Stomach smooth muscle (tissue), 2 donors: ENCODE measurements around the gene ARL2BP.

Experiments
- H3K27ac ChIP-seq: one replicate; pipeline ENCODE4 v1.7.0; 2013; ENCODE audit warnings: mild to moderate bottlenecking, low read length, inconsistent platforms
- H3K27me3 ChIP-seq, 2 donors: one replicate each; pipeline ENCODE4 v1.7.0; 2013; ENCODE audit warnings: low read length in 2 of 2; ENCODE audit not compliant: insufficient read depth in 2 of 2, control insufficient read depth in 1 of 2
- H3K36me3 ChIP-seq, 2 donors: one replicate each; pipeline ENCODE4 v1.7.0; 2013; ENCODE audit warnings: low read length in 2 of 2; ENCODE audit not compliant: control insufficient read depth in 2 of 2, insufficient read depth in 2 of 2
- H3K4me1 ChIP-seq: one replicate; pipeline ENCODE4 v1.7.0; 2013; ENCODE audit warnings: low read length; ENCODE audit not compliant: control insufficient read depth, insufficient read depth
- H3K4me3 ChIP-seq, 2 donors: one replicate each; pipeline ENCODE4 v1.7.0; 2013; ENCODE audit warnings: low read length in 2 of 2
- H3K9ac ChIP-seq, 2 donors: one replicate each; pipeline ENCODE4 v1.7.0; 2013; ENCODE audit warnings: low read length in 2 of 2, mild to moderate bottlenecking in 1 of 2
- H3K9me3 ChIP-seq, 2 donors: one replicate each; pipeline ENCODE4 v1.7.0; 2013; ENCODE audit warnings: low read length in 2 of 2; ENCODE audit not compliant: control insufficient read depth in 2 of 2
- donor health status: healthy.
- donor health status: Pancreatic carcinoma.

Gene ARL2BP

DNA sequence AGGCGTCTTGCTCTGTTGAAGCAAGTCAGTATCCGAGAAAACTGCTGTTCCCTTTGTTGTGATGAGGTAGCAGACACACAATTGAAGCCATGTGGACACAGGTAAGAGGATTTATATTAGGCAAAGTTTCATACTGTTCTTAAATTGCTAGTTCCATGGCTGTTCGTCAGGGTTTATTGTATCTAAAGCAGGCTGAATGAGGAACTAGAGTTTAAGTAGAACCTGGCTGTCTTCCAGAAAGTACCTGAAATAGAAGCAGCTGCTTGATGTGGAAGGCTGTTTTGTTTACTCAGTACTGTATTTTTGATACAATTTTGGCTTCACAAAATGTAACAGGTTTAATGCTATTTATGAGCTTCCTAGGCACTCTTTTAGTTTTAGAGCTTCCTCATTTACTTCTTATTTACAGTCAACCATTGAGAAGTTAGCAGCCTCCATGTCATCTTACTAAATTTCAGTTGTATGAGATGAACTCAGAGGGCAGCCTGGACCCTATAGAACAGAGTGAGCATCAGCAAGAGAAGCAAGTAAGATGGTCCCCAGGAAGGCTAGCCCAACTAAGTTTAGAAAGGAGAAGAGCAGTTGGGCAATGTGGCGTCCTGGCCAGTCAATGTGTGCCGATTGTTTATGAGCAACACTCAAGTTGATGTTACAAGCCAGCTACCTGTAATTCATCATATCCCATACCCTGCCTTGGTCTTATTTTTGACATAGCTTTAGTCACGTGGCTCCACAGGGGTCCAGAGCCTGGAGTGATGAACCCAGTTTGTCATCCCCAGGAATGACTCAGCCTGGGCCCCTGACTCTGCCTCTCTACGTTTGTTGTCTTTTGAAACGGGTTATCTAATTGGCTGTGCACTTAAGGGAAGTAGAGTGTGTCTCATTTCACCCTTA lies 9.7 kb upstream of the ARL2BP start:
- no peak overlapping the region for H3K27ac ChIP-seq
- peaks cover 46 to 47% of the 10 kb centered on the region in 2 donors for H3K36me3 ChIP-seq
- no peak overlapping the region for H3K4me3 ChIP-seq
- H3K9ac ChIP-seq = no peak overlapping the region
- H3K27me3 ChIP-seq = no peaks in the 10 kb centered on the region
- no peaks in the 10 kb centered on the region for H3K9me3 ChIP-seq
- H3K4me1 ChIP-seq = no peaks in the 10 kb centered on the region

DNA sequence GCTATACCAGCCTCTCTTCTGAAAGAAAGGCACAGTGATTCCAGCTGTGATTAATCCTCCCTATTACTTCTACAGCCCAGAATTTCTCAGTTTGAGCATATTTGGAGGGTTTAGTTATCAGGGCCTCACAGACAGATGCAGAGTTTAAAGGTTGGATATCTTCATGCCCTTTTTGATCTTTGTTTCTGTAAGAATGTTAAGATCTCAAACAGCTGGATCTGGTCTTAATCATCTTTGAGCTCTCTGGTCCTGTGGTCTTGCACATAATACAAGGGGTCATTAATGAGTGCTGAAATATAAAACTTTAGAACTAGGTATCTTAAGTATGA lies 9.1 kb upstream of the ARL2BP start:
- Histone ChIP-seq H3K9ac (no peak overlapping the region), H3K4me1 (no peaks in the 10 kb centered on the region), H3K4me3 (no peak overlapping the region), H3K27me3 (no peaks in the 10 kb centered on the region), H3K27ac (no peak overlapping the region), H3K9me3 (no peaks in the 10 kb centered on the region), H3K36me3 (peaks cover 40 to 41% of the 10 kb centered on the region in 2 donors)

GRCh38 chr16:57238682-57239081 lies 6.4 kb upstream of the ARL2BP start:
- no peak overlapping the region for H3K27ac ChIP-seq
- no peaks in the 10 kb centered on the region for H3K4me1 ChIP-seq
- no peak overlapping the region for H3K9ac ChIP-seq
- H3K36me3 ChIP-seq = peaks cover 23 to 25% of the 10 kb centered on the region in 2 donors
- no peaks in the 10 kb centered on the region for H3K9me3 ChIP-seq
- H3K4me3 ChIP-seq = no peak overlapping the region
- H3K27me3 ChIP-seq = no peaks in the 10 kb centered on the region

GRCh38 chr16:57239107-57239506 lies 6.0 kb upstream of the ARL2BP start:
- Histone ChIP-seq H3K27ac (no peak overlapping the region), H3K4me1 (no peaks in the 10 kb centered on the region), H3K36me3 (peaks cover 18 to 25% of the 10 kb centered on the region in 2 donors), H3K4me3 (no peak overlapping the region), H3K9ac (no peak overlapping the region), H3K27me3 (no peaks in the 10 kb centered on the region), H3K9me3 (no peaks in the 10 kb centered on the region)

- no peak overlapping the region for H3K9ac ChIP-seq
- H3K36me3 ChIP-seq = peaks cover 4 to 8% of the 10 kb centered on the region in 2 donors
- H3K4me1 ChIP-seq = peaks cover 5% of the 10 kb centered on the region
- H3K27me3 ChIP-seq = no peaks in the 10 kb centered on the region
- H3K27ac ChIP-seq = no peak overlapping the region
- H3K9me3 ChIP-seq = no peaks in the 10 kb centered on the region
- no peak overlapping the region for H3K4me3 ChIP-seq
Measured at GRCh38 chr16:57240851-57241250, 4.2 kb upstream of the ARL2BP start.

DNA sequence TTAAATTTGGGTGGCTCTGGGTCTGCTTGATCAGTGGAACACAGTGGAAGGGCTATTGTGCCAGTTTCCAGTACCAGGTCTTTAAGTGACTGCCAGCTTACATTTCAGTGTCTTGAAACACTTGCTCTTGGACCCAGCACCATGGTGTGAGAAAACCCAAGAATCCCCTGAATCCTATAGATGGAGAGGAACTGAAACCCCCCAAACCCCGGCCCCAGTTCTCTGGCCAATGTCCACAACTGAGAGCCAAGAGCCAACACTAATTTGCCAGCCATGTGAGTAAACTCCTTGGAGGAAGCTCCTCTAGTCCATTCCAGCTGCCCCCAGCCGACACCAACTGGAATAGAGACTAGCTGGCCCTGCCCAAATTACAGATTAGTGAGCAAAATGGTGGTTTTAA lies 2.4 kb upstream of the ARL2BP start:
- no peak overlapping the region for H3K27ac ChIP-seq
- H3K36me3 ChIP-seq = peaks cover 7% of the 10 kb centered on the region in 2 donors
- no peak overlapping the region for H3K4me3 ChIP-seq

DNA sequence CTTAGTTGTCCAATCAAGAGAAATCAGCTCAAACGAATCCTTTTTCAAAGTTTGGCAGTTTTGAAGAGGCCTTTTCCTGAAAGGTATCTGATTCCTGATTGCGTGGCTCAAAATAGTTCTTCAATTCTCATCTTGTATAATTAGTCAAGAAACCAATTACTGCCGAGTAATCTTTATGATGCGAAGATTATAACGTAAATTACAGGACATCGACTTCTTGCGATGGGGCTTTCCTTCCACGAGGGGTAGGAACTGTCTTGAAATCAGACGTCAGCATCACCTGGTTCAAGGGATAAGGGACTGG lies 644 bp upstream of the ARL2BP start:
- Histone ChIP-seq H3K4me1 (peaks cover 9% of the 10 kb centered on the region), H3K36me3 (peaks cover 8 to 9% of the 10 kb centered on the region in 2 donors), H3K27me3 (no peaks in the 10 kb centered on the region), H3K4me3 (peak overlapping the region; percentile 71 to 82), H3K27ac (peak overlapping the region; percentile 77), H3K9me3 (no peaks in the 10 kb centered on the region), H3K9ac (peak overlapping the region; percentile 86)

More for the DNA sequence above, 2.4 kb upstream of the ARL2BP start:
- no peaks in the 10 kb centered on the region for H3K9me3 ChIP-seq
- H3K4me1 ChIP-seq = peaks cover 9% of the 10 kb centered on the region
- H3K9ac ChIP-seq = no peak overlapping the region
- no peaks in the 10 kb centered on the region for H3K27me3 ChIP-seq

DNA sequence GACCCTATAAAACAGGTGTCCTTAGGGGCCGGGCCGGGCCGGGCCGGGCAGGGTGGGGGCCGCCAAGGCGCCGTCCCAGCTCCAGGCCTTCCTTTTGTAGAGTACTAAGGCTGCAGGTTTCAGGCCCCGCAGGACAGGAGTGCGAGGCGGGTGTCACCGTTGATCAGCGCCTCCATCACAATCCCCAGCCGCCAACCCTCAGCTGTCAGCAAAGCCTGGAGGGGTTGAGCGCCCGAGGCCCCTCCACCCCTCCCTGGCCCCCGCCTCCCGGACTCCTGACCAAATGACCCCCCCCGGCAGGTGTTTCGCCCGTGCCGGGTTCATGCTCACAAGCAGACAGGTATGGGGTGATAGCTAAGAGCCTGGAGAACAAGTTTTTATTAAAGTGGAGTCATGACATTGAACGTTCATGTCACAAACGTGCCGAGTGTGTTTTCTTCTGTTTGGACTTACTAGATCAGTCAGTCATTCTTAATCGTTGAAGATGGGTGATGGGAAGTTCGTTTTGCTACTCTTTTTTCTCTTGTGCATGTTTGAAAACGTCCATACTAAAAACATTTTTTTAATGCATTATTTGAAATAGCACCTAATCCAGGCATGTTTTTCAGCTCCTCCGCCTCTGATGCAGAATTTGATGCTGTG lies 534 bp downstream of the ARL2BP start:
- peaks cover 19 to 20% of the 10 kb centered on the region in 2 donors for H3K36me3 ChIP-seq

DNA sequence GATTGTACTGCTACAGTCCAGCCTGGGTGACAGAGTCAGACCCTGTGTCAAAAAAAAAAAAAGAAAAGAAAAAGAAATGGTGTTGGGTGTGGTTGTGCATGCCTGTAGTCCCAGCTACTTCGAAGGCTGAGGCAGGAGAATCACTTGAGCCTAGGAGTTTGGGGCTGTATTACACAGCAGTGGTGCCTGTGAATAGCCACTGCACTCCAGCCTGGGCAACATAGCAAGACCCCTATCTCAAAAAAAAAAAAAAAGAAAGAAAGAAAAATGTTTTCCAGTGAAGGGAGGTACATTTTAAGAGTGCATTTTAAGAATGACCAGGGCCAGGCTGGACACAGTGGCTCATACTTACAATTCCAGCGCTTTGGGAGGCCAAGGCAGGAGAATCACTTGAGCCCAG lies 6.3 kb downstream of the ARL2BP start:
- H3K4me3 ChIP-seq = no peak overlapping the region
- H3K36me3 ChIP-seq = peaks cover 40 to 57% of the 10 kb centered on the region in 2 donors
- H3K9ac ChIP-seq = no peak overlapping the region
- H3K4me1 ChIP-seq = no peaks in the 10 kb centered on the region
- no peak overlapping the region for H3K27ac ChIP-seq
- H3K9me3 ChIP-seq = no peaks in the 10 kb centered on the region
- H3K27me3 ChIP-seq = no peaks in the 10 kb centered on the region

More for the DNA sequence above, 534 bp downstream of the ARL2BP start:
- Histone ChIP-seq H3K9ac (peak overlapping the region; percentile 85 to 86), H3K4me3 (peak overlapping the region; percentile 75 to 82), H3K9me3 (no peaks in the 10 kb centered on the region), H3K27ac (peak overlapping the region; percentile 77), H3K4me1 (peaks cover 9% of the 10 kb centered on the region), H3K27me3 (no peaks in the 10 kb centered on the region)

GRCh38 chr16:57252148-57252721 lies 7.2 kb downstream of the ARL2BP start:
- Histone ChIP-seq H3K9ac (no peak overlapping the region), H3K4me3 (no peak overlapping the region), H3K36me3 (peaks cover 40 to 59% of the 10 kb centered on the region in 2 donors), H3K27me3 (no peaks in the 10 kb centered on the region), H3K27ac (no peak overlapping the region), H3K4me1 (no peaks in the 10 kb centered on the region), H3K9me3 (no peaks in the 10 kb centered on the region)

GRCh38 chr16:57253466-57253865 lies 8.4 kb downstream of the ARL2BP start:
- H3K4me3 ChIP-seq = no peak overlapping the region
- H3K4me1 ChIP-seq = no peaks in the 10 kb centered on the region
- H3K9me3 ChIP-seq = no peaks in the 10 kb centered on the region
- no peaks in the 10 kb centered on the region for H3K27me3 ChIP-seq
- H3K9ac ChIP-seq = no peak overlapping the region
- peaks cover 37 to 58% of the 10 kb centered on the region in 2 donors for H3K36me3 ChIP-seq
- H3K27ac ChIP-seq = no peak overlapping the region
